Inferior parietal cortex (tissue), 1 donor: Measurements from ENCODE around the gene SLC22A8.
"Not testable (repeated sequence)": the region's sequence is repeated elsewhere in the genome, so short reads cannot be mapped to it uniquely, and the experiment has no call there.

Source experiments
- DNase-seq: peaks from one replicate; pipeline ENCODE4 v3.0.0-alpha.2; 2016; ENCODE audit errors: extremely low spot score

The SLC22A8 gene

GRCh38 chr11:63015521-63016215 is at the start of gene SLC22A8:
SLC22A8 (minus strand) TSS chr11:63015841; CDS start chr11:63014958, 883 bp downstream.
- DNase-seq: no peak

GRCh38 chr11:63046203-63046602 is 30.6 kb upstream of the SLC22A8 start:
- DNase-seq: not testable (repeated sequence)

- no peak for DNase-seq
Measured at GRCh38 chr11:63042596-63042995, 27.0 kb upstream of the SLC22A8 start.

GRCh38 chr11:63032457-63032856 is 16.8 kb upstream of the SLC22A8 start:
- DNase-seq: no peak

GRCh38 chr11:63023841-63024648 is 8.4 kb upstream of the SLC22A8 start:
- peak; percentile 94 for DNase-seq

GRCh38 chr11:63023222-63023814 is 7.7 kb upstream of the SLC22A8 start:
- DNase-seq: no peak

GRCh38 chr11:63022441-63022840 is 6.8 kb upstream of the SLC22A8 start:
- DNase-seq: no peak

GRCh38 chr11:63020671-63021291 is 5.1 kb upstream of the SLC22A8 start:
- no peak for DNase-seq

GRCh38 chr11:63019506-63019905 is 3.9 kb upstream of the SLC22A8 start:
- no peak for DNase-seq

- no peak for DNase-seq
Measured at GRCh38 chr11:63017306-63017974, 1.8 kb upstream of the SLC22A8 start.

- no peak for DNase-seq
Measured at GRCh38 chr11:63014408-63015055, 1.1 kb downstream of the SLC22A8 start.

- no peak for DNase-seq
Measured at GRCh38 chr11:63012839-63013238, 2.8 kb downstream of the SLC22A8 start.

- no peak for DNase-seq
Measured at GRCh38 chr11:63012430-63012829, 3.2 kb downstream of the SLC22A8 start.

- DNase-seq: no peak
Measured at GRCh38 chr11:63010934-63011439, 4.7 kb downstream of the SLC22A8 start.

- DNase-seq: no peak
Measured at GRCh38 chr11:63007920-63008319, 7.7 kb downstream of the SLC22A8 start.

GRCh38 chr11:63001456-63001855 is 14.2 kb downstream of the SLC22A8 start:
- no peak for DNase-seq

GRCh38 chr11:62999649-63000048 is 16.0 kb downstream of the SLC22A8 start:
- no peak for DNase-seq

GRCh38 chr11:62999156-62999555 is 16.5 kb downstream of the SLC22A8 start:
- no peak for DNase-seq

GRCh38 chr11:62996271-62996670 is 19.4 kb downstream of the SLC22A8 start:
- no peak for DNase-seq

- DNase-seq: no peak
Measured at GRCh38 chr11:62994775-62995174, 20.9 kb downstream of the SLC22A8 start.

GRCh38 chr11:62988276-62988675 is 27.4 kb downstream of the SLC22A8 start:
- DNase-seq: no peak
